ENCODE measurements around the gene WNT3. TPM values are rescaled to one million over a fixed set of nuclear protein-coding genes. Genes with fewer than 3 reads are reported as not detected.

The WNT3 gene
- total and polyA plus RNA-seq, 4 donors, result 0.19 to 4.3 (median 2.7) TPM

DNA sequence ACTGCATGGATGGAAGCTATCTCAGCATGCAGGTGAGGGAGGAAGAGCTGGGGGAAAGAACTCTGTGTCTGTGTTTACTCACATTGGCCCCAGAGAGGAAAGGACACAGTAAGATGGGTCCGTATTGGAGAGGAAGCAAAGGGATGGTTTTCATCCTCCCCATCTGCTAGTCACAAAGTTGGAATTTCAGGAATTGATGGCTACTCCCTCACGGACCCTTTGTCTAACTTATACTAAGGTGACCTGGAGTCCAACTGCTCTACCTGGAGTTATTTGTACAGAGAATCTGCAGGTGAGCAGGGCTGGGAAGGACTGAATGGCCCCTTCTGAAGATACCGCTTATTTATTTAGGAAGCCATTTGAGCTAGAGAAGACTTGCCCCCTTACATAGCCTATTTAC is 55.1 kb downstream of the WNT3 start:
- DNase-seq (ENCODE audit: low spot score), result no peak
- no peak for TF ChIP-seq NR2F2 (IDR thresholded peaks at IDR 0.05)
- no peak for TF ChIP-seq EGR1 (IDR thresholded peaks at IDR 0.05; ENCODE audit: low read depth in 2 of 2)
- TF ChIP-seq SP1 (IDR thresholded peaks at IDR 0.05), result no peak
- TF ChIP-seq YY1 (IDR thresholded peaks at IDR 0.05), result no peak
- TF ChIP-seq FOXA1 (IDR thresholded peaks at IDR 0.05), result no peak
- no peak for TF ChIP-seq RAD21 (IDR thresholded peaks at IDR 0.05)
- TF ChIP-seq, protein P1, sequence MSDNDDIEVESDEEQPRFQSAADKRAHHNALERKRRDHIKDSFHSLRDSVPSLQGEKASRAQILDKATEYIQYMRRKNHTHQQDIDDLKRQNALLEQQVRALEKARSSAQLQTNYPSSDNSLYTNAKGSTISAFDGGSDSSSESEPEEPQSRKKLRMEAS (IDR thresholded peaks at IDR 0.05), result no peak
- TF ChIP-seq JUND (IDR thresholded peaks at IDR 0.05), result no peak
- TF ChIP-seq GABPA (IDR thresholded peaks at IDR 0.05 in 1 of 2, conservative IDR thresholded peaks at IDR 0.05 in 1 of 2), result no peak
- no peak for TF ChIP-seq TAF1 (conservative IDR thresholded peaks at IDR 0.05)
- TF ChIP-seq HNF4G (IDR thresholded peaks at IDR 0.05), result no peak
- TF ChIP-seq, protein P2, sequence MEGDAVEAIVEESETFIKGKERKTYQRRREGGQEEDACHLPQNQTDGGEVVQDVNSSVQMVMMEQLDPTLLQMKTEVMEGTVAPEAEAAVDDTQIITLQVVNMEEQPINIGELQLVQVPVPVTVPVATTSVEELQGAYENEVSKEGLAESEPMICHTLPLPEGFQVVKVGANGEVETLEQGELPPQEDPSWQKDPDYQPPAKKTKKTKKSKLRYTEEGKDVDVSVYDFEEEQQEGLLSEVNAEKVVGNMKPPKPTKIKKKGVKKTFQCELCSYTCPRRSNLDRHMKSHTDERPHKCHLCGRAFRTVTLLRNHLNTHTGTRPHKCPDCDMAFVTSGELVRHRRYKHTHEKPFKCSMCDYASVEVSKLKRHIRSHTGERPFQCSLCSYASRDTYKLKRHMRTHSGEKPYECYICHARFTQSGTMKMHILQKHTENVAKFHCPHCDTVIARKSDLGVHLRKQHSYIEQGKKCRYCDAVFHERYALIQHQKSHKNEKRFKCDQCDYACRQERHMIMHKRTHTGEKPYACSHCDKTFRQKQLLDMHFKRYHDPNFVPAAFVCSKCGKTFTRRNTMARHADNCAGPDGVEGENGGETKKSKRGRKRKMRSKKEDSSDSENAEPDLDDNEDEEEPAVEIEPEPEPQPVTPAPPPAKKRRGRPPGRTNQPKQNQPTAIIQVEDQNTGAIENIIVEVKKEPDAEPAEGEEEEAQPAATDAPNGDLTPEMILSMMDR (IDR thresholded peaks at IDR 0.05; ENCODE audit: low read depth, low read length, missing input control), result no peak
- no peak for TF ChIP-seq REST (IDR thresholded peaks at IDR 0.05)
- no peak for TF ChIP-seq FOXA2 (IDR thresholded peaks at IDR 0.05)
- TF ChIP-seq HNF4A (conservative IDR thresholded peaks at IDR 0.05), result no peak

DNA sequence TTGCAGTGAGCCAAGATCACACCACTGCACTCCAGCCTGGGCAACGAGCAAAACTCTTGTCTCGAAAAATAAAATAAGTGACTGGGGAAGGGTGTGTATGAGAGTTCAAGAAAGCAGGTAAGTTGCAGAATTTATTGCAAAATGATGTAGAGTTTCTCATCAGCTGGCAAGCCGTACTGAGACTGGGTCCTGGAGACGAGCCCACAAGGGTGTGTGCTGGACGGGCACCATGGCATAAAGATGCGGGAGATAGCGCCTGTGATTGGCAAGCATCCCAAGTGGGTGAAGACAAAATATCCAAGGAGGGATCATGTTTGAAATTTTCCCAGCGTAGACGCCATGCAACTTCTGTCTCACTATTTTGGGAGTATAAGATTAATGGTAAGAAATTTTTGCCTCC is 59.4 kb downstream of the WNT3 start:
- peaks cover 0 to 3% (median 0%) of the 10 kb centered on the region in 4 donors for H3K4me1 ChIP-seq (ENCODE audit: control insufficient read depth in 4 of 4, insufficient read depth in 4 of 4, low read length in 3 of 4)
- TF ChIP-seq YY1 (IDR thresholded peaks at IDR 0.05), result no peak
- no peak for TF ChIP-seq RXRA (IDR thresholded peaks at IDR 0.05)
- TF ChIP-seq FOXA2 (IDR thresholded peaks at IDR 0.05), result no peak
- no peak for TF ChIP-seq JUND (IDR thresholded peaks at IDR 0.05)
- TF ChIP-seq FOXA1 (IDR thresholded peaks at IDR 0.05), result no peak
- no peak for TF ChIP-seq ATF3 (IDR thresholded peaks at IDR 0.05)
- no peak for TF ChIP-seq GABPA (IDR thresholded peaks at IDR 0.05 in 1 of 2, conservative IDR thresholded peaks at IDR 0.05 in 1 of 2)
- TF ChIP-seq NR2F2 (IDR thresholded peaks at IDR 0.05), result no peak
- TF ChIP-seq, protein P3, sequence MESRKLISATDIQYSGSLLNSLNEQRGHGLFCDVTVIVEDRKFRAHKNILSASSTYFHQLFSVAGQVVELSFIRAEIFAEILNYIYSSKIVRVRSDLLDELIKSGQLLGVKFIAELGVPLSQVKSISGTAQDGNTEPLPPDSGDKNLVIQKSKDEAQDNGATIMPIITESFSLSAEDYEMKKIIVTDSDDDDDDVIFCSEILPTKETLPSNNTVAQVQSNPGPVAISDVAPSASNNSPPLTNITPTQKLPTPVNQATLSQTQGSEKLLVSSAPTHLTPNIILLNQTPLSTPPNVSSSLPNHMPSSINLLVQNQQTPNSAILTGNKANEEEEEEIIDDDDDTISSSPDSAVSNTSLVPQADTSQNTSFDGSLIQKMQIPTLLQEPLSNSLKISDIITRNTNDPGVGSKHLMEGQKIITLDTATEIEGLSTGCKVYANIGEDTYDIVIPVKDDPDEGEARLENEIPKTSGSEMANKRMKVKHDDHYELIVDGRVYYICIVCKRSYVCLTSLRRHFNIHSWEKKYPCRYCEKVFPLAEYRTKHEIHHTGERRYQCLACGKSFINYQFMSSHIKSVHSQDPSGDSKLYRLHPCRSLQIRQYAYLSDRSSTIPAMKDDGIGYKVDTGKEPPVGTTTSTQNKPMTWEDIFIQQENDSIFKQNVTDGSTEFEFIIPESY (IDR thresholded peaks at IDR 0.05), result no peak
- TF ChIP-seq EGR1 (IDR thresholded peaks at IDR 0.05; ENCODE audit: low read depth in 2 of 2), result no peak
- TF ChIP-seq HNF4A (conservative IDR thresholded peaks at IDR 0.05), result no peak
- TF ChIP-seq, protein P1 (IDR thresholded peaks at IDR 0.05), result no peak
- TF ChIP-seq TAF1 (conservative IDR thresholded peaks at IDR 0.05), result no peak
- DNase-seq (ENCODE audit: low spot score), result no peak
- no peak overlapping the region for H3K4me3 ChIP-seq (ENCODE audit: low read depth in 1 of 3, low read length in 3 of 3)
- peaks cover 0 to 20% (median 13%) of the 10 kb centered on the region in 4 donors for H3K36me3 ChIP-seq (ENCODE audit: control insufficient read depth in 4 of 4, insufficient read depth in 3 of 4, low read depth in 1 of 4, low read length in 3 of 4)
- H3K9ac ChIP-seq (ENCODE audit: low read depth in 1 of 2, low read length in 2 of 2), result no peak overlapping the region
- no peaks in the 10 kb centered on the region for H3K27me3 ChIP-seq (ENCODE audit: control insufficient read depth in 4 of 4, insufficient read depth in 4 of 4, low read length in 3 of 4)
- H3K9me3 ChIP-seq (ENCODE audit: control insufficient read depth in 4 of 4, low read length in 3 of 4), result no peaks in the 10 kb centered on the region
- peak overlapping the region in 1 of 2 donors; percentile 21 for H3K27ac ChIP-seq (ENCODE audit: low read depth in 1 of 2, low read length in 2 of 2)
- WGBS, result 96% methylated on average over 9 of the region's 9 CpGs

More for the DNA sequence above, 55.1 kb downstream of the WNT3 start:
- Histone ChIP-seq H3K9me3 (ENCODE audit: control insufficient read depth in 4 of 4, low read length in 3 of 4) (no peaks in the 10 kb centered on the region), H3K4me1 (ENCODE audit: control insufficient read depth in 4 of 4, insufficient read depth in 4 of 4, low read length in 3 of 4) (peaks cover 0 to 5% (median 1%) of the 10 kb centered on the region in 4 donors), H3K36me3 (ENCODE audit: control insufficient read depth in 4 of 4, insufficient read depth in 3 of 4, low read depth in 1 of 4, low read length in 3 of 4) (peaks cover 0 to 10% (median 5%) of the 10 kb centered on the region in 4 donors), H3K9ac (ENCODE audit: low read depth in 1 of 2, low read length in 2 of 2) (no peak overlapping the region), H3K4me3 (ENCODE audit: low read depth in 1 of 3, low read length in 3 of 3) (no peak overlapping the region), H3K27me3 (ENCODE audit: control insufficient read depth in 4 of 4, insufficient read depth in 4 of 4, low read length in 3 of 4) (no peaks in the 10 kb centered on the region), H3K27ac (ENCODE audit: low read depth in 1 of 2, low read length in 2 of 2) (no peak overlapping the region)
- 91% methylated on average over 3 of the region's 3 CpGs for WGBS
